Measurements from ENCODE around the gene ZNF136. TPM values are rescaled to one million over a fixed set of nuclear protein-coding genes. Genes with fewer than 3 reads are reported as not detected.
A peak's percentile ranks its signal among the peaks of the same experiment; 100 is the strongest.

The ZNF136 gene
- total and polyA plus RNA-seq, 2 donors (not counting 1 experiment from before 2014, with no cell fraction given), result 4.2 to 9.2 TPM

GRCh38 chr19:12141405-12141736, 21.5 kb upstream of the ZNF136 start:
- Histone ChIP-seq H3K4me3 (replicated peaks in 1 of 4; ENCODE audit: control extremely low read depth in 1 of 4, insufficient read depth in 1 of 4, low read depth in 3 of 4, low read length in 4 of 4) (no peak overlapping the region), H3K27me3 (ENCODE audit: control insufficient read depth, insufficient read depth, low read length) (no peaks in the 10 kb centered on the region), H3K79me2 (ENCODE audit: control insufficient read depth, insufficient read depth, low read length) (peaks cover 12% of the 10 kb centered on the region), H3K9ac (ENCODE audit: insufficient read depth, low read length) (no peak overlapping the region), H3K4me2 (ENCODE audit: extremely low read depth, insufficient read depth, low read length) (peak overlapping the region; percentile 76), H3K27ac (ENCODE audit: insufficient read depth, low read length) (no peak overlapping the region), H3K4me1 (ENCODE audit: control insufficient read depth, extremely low read depth, insufficient read depth, low read length) (peaks cover 6% of the 10 kb centered on the region), H2AFZ (ENCODE audit: low read length) (no peak overlapping the region), H3K9me3 (ENCODE audit: control insufficient read depth, insufficient read depth, low read depth, low read length) (peaks cover 4% of the 10 kb centered on the region), H4K20me1 (ENCODE audit: control insufficient read depth, extremely low read depth, insufficient read depth, low read length) (no peaks in the 10 kb centered on the region), H3K36me3 (ENCODE audit: control insufficient read depth, insufficient read depth, low read length) (peaks cover 3% of the 10 kb centered on the region)
- no peak for TF ChIP-seq EZH2 (IDR thresholded peaks at IDR 0.05; ENCODE audit: low read length, missing control alignments)
- DNase-seq (ENCODE audit: low read depth in 2 of 2), result no peak

- H3K9me3 ChIP-seq (ENCODE audit: control insufficient read depth, insufficient read depth, low read depth, low read length), result peaks cover 5% of the 10 kb centered on the region
- peaks cover 6% of the 10 kb centered on the region for H3K4me1 ChIP-seq (ENCODE audit: control insufficient read depth, extremely low read depth, insufficient read depth, low read length)
- no peaks in the 10 kb centered on the region for H3K27me3 ChIP-seq (ENCODE audit: control insufficient read depth, insufficient read depth, low read length)
- no peak for TF ChIP-seq EZH2 (IDR thresholded peaks at IDR 0.05; ENCODE audit: low read length, missing control alignments)
- TF ChIP-seq, protein P1, sequence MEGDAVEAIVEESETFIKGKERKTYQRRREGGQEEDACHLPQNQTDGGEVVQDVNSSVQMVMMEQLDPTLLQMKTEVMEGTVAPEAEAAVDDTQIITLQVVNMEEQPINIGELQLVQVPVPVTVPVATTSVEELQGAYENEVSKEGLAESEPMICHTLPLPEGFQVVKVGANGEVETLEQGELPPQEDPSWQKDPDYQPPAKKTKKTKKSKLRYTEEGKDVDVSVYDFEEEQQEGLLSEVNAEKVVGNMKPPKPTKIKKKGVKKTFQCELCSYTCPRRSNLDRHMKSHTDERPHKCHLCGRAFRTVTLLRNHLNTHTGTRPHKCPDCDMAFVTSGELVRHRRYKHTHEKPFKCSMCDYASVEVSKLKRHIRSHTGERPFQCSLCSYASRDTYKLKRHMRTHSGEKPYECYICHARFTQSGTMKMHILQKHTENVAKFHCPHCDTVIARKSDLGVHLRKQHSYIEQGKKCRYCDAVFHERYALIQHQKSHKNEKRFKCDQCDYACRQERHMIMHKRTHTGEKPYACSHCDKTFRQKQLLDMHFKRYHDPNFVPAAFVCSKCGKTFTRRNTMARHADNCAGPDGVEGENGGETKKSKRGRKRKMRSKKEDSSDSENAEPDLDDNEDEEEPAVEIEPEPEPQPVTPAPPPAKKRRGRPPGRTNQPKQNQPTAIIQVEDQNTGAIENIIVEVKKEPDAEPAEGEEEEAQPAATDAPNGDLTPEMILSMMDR (conservative IDR thresholded peaks at IDR 0.05 in 1 of 2, IDR thresholded peaks at IDR 0.05 in 1 of 2; ENCODE audit: low read depth in 1 of 2, low read length in 2 of 2), result no peak
- H3K36me3 ChIP-seq (ENCODE audit: control insufficient read depth, insufficient read depth, low read length), result peaks cover 5% of the 10 kb centered on the region
- no peaks in the 10 kb centered on the region for H4K20me1 ChIP-seq (ENCODE audit: control insufficient read depth, extremely low read depth, insufficient read depth, low read length)
- H3K4me2 ChIP-seq (ENCODE audit: extremely low read depth, insufficient read depth, low read length), result no peak overlapping the region
- H2AFZ ChIP-seq (ENCODE audit: low read length), result no peak overlapping the region
- no peak overlapping the region for H3K9ac ChIP-seq (ENCODE audit: insufficient read depth, low read length)
- no peaks in the 10 kb centered on the region for H3K79me2 ChIP-seq (ENCODE audit: control insufficient read depth, insufficient read depth, low read length)
- no peak overlapping the region for H3K4me3 ChIP-seq (replicated peaks in 1 of 4; ENCODE audit: control extremely low read depth in 1 of 4, insufficient read depth in 1 of 4, low read depth in 3 of 4, low read length in 4 of 4)
- no peak for DNase-seq (ENCODE audit: low read depth in 2 of 2)
- no peak overlapping the region for H3K27ac ChIP-seq (ENCODE audit: insufficient read depth, low read length)
Observed at GRCh38 chr19:12145348-12145747, 17.5 kb upstream of the ZNF136 start.

DNA sequence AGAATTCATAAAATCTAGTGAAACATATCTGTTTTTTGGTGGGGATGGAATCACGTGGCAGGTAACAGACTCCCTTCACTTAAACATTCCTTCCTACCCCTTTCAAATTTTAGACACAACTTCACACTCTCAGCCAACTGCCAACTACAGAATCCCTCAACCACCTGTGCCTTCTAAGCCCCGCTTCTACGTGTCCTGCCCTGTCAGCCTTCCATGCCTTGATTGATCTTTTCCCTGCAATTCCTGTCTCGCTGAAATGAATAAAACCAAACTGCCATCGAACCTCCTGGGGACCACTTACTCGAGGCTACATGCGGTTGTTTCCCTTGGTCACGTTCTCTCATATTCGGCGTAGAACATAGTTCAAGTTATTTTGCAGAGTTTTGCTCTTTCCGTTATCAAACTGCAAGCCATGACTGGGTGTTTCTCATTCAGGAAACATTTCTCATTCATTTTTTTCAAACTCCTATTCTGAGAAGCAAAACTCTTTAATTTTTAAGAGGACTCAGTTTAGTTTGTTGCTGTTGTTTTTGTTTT, 7.5 kb upstream of the ZNF136 start:
- Histone ChIP-seq H3K9me3 (ENCODE audit: control insufficient read depth, insufficient read depth, low read depth, low read length) (no peaks in the 10 kb centered on the region), H3K4me2 (ENCODE audit: extremely low read depth, insufficient read depth, low read length) (peak overlapping the region; percentile 92), H3K9ac (ENCODE audit: insufficient read depth, low read length) (no peak overlapping the region), H3K27me3 (ENCODE audit: control insufficient read depth, insufficient read depth, low read length) (no peaks in the 10 kb centered on the region), H3K36me3 (ENCODE audit: control insufficient read depth, insufficient read depth, low read length) (no peaks in the 10 kb centered on the region), H3K79me2 (ENCODE audit: control insufficient read depth, insufficient read depth, low read length) (peaks cover 9% of the 10 kb centered on the region), H2AFZ (ENCODE audit: low read length) (peak overlapping the region; percentile 60), H3K4me1 (ENCODE audit: control insufficient read depth, extremely low read depth, insufficient read depth, low read length) (peaks cover 2% of the 10 kb centered on the region), H4K20me1 (ENCODE audit: control insufficient read depth, extremely low read depth, insufficient read depth, low read length) (no peaks in the 10 kb centered on the region), H3K27ac (ENCODE audit: insufficient read depth, low read length) (peak overlapping the region; percentile 10), H3K4me3 (replicated peaks in 1 of 4; ENCODE audit: control extremely low read depth in 1 of 4, insufficient read depth in 1 of 4, low read depth in 3 of 4, low read length in 4 of 4) (peak overlapping the region; percentile 61 to 89 (median 76))
- no peak for TF ChIP-seq EZH2 (IDR thresholded peaks at IDR 0.05; ENCODE audit: low read length, missing control alignments)
- TF ChIP-seq, protein P1 (conservative IDR thresholded peaks at IDR 0.05 in 1 of 2, IDR thresholded peaks at IDR 0.05 in 1 of 2; ENCODE audit: low read depth in 1 of 2, low read length in 2 of 2), result no peak
- no peak for DNase-seq (ENCODE audit: low read depth in 2 of 2)

Measured in fibroblast of lung (primary cell).